Fibroblast of skin of left quadriceps (primary cell): ENCODE measurements around the gene EVA1A.
"Not testable (repeated sequence)": the region's sequence is repeated elsewhere in the genome, so short reads cannot be mapped to it uniquely, and the experiment has no call there.

Experiments
- DNase-seq, 2 experiments: peaks; one replicate each; pipeline ENCODE4 v3.0.0-alpha.2; 2013; ENCODE audit warnings: low read depth in 2 of 2

EVA1A gene

DNA sequence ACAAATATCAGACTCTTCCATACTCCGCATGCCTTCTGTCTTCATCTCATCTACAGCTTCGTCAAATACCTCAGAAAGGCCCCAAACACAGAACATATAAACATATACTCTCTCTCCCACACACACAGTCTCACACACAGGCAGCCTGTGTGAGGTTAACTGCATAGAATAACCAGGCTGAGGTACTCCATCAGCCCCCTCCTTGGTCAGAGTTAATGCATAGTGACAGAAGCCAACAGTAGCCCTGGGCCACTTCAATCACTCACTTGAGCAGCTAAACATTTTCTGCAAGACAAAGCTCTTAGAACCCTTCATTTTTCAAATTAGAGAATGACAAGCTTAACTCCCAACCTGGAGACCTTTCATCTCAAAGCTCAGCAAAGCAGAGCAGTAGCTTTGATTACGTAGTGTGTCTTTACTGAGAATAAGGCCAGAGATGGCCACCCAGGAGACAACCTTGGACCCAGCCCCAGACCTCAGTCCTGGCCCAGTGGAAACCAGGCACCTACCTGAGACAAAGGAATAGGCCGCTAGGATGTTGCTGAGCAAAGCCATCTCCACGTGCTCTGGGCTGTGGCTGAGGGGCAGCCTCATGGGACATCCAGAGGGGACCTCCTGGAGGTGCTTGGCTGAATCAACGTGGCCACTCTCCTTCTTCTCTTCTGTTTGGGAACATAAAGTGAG is 43.0 kb downstream of the EVA1A start:
- no peak for DNase-seq

DNA sequence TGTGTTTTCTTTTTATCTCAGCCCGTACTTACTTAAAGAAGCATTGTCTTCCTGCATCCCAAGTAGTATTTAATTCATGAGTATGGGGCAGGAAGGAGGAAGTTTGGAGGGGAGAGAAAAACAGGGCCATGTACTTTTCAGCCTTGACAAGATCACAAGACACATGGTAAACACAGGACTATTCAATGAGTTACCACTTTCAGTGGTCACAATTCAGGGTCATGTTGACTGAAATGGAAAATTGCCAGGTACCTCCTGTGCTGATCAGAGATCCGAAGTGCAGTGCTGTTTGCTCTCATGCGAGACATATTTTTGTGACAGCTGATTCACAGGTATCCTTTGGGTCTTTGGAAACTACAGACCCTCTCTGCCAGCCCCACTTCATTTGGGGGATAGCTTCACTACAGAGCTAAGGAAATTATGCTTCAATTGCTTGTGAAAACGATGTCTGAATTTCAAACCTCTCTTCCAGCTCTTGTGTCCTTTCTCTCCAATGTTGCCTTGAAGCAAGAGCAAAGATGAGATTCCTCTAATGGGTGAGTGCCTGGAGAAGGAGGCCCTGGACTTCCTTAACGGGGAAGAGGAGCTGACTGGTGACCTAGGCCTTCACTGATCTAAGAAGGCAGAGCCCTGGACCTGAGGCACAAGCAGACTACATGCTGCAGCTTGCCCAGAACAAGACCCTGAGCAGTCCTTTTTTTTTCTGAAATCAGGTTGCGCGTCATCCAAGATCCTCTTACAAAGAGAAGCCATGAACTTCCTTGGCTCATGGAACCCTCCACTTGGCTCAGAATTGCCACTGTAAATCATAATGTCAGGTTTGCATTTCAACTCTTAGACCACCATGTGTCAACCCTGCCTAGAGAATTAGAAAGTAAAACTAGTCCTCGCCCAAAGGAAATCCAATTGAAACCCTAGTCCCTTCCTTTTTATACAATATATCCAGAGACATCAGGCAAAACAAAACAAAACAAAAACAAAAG is 44.1 kb downstream of the EVA1A start:
- no peak for DNase-seq

DNA sequence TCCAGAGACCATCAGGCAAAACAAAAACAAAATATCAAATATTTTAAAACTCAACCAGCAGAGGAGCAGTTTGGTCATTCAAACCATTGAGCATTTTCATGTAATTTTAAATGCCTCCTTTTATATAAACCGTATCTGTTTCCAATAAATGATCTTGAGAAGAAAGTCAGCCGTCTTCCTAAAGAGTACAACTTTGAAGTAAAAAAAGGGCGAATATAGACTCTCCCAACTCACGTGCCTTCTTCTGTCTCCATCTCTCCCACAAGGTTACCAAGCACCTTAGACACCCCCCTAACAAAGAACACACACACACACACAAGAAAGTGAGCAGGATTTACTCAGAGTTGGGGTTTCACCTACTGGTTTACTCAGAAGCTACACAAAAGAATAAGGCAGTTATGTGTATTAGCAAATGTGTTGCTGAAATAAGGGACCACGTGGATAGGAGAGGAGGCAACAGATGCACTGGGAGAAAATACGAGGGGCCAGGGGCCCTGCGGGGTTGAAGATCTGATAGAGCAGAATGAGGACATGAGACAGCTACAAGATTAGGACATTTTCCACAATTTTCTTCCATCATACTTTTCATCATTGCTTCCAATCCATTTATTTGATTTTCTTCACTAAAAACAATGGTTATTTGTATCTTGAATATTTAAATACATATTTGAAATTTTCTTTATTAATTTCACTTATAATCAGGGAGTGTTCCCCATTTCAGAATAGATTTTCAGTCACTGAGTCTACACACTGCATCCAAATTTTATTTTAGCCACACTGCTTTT is 45.0 kb downstream of the EVA1A start:
- DNase-seq = no peak

DNA sequence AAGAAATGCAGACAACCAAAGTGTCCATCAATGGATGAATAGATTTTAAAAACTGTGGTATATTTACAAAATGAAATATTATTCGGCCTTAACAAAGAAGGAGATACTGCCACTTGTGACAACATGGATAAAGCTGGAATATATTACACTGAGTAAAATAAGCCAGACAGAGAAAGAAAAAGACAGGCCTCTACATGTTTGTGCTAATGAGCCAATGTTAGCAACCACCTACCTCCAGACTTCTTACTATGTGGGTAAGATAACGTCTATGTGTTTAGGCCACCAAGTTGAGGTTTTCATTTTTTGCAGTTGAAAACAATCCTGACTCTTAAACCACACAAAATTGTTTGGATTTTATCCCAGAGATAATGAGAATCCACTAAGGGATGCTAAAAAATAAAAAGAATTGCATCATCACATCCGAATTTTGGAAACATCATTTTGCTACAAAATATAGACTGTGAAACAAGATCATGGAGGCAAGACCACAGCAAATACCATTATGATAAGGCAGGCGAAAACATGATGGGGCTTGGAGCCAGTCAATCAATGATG is 47.0 kb downstream of the EVA1A start:
- no peak for DNase-seq

DNA sequence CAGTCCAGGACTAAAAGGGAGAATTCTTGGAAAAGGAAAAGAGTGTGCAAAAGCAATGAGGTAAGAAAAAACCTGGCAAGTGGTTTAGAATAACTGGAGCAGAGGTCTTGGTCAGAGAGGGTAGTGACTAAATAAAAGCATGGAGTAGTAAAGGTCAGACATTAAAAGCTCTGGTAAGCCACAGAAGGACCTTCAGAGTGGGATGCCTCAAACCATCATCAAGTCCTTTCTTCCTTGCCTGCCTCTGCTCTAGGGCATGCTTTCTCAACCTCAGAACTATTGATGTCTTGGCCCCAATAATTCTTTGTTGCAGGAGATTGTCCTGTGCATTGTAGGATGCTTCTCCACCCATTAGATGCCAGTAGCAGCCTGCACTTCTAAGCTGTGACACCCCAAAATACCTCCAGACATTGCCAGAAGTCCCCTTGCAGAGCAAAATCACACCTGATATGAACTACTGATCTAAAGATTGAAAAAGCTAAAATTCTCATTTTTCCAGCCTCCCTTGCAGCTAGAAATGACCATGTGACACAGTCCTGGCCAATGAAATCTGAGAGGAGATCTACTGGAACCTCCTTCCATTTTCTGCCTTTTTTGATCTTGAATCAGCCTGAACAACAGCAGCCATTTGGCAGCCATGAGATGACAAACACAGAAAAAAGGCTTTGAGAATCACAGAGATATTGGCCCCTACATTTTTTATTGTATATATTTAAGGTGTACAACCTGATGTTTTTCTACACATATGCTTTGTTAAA is 48.1 kb downstream of the EVA1A start:
- no peak for DNase-seq

DNA sequence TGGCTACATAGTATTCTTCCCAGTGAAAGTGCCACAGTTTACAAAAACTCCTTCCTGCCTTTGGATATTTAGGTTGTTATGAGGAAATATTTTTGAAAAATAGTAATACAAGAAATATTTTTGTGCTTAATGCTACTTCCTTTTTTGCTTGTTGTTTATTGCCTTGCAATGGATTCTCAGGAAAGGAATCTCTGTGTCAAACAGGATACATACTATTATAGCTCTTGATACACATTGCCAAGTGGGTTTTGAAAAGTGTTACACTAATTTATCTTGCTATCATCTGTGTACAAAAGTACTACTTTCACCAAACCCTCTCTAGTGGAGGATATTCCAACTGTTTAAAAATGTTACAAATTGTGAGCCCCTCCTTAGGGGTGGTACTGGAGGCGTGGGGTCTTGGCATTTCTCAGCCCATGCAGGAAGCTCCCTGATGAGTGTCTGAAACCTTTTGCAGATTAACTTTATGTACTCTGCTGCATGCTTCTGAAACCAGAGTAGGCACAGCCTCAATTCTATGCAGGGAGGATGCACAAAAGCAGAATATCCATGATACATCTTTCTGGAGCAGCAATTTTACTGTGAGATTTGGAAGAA is 54.5 kb downstream of the EVA1A start:
- DNase-seq = no peak

DNA sequence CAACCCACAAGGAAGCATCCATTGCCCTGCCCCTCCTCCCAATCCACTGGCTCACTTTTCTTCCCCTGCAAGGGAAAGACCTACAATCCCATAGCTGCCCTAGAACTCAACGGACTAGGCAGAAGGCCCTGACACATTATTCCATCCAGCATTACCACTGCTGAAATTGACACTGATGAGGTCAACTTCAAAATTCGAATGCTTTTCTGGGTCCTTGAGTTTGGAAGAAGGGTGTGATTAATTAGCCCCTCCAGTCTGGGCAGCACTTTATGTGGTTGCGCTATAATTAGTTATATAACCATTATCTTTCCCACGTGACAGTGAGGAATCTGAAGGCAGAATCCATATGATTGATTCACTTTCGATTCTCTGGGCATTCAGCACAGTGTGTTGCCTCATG is 55.7 kb downstream of the EVA1A start:
- no peak for DNase-seq

DNA sequence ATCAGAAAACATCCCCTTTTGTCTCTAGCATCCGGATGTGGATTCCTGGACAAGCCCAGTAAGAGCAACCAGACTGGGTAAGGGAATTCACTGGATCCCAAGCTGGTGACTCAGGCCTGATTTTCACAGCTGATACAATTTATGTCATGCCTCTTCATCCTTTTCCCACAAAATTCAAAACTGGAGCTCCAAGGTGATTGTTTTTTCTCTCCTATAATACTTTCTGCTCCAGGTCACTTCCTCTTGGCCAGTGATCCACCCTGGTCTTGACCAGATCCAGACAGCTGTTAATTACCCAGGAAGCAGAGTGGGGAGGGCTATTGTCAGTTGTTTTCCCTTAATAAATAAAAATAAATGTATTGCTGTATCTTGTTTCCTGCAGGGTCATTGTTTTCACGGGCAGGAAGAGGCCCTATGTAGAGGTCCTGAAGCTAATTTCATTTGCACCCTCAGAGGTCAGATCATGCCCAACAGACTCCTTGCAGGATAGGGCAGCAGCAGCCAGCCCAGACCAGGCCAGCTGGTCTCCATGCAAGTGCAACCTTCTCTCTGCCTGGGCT is 57.6 kb downstream of the EVA1A start:
- peak; percentile 54 to 55 for DNase-seq

DNA sequence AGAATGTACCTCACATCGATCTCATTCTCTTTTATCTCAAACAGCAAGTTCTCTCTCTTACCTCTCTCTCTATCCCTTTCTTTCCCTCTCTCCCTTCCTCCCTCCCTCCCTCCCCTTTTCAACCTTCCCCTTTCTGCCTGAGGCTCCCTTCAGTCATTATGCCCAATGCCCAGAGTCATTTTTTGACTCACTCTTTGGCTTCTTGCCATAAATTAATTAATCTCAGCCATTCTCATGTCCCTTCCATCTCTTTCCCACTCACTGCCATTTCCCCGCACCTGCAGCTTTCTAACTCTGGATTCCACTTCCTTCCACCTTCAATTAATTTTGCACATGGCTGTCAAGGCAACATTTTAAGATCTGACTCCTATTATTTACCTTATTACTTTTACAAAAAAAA is 60.1 kb downstream of the EVA1A start:
- DNase-seq = no peak

DNA sequence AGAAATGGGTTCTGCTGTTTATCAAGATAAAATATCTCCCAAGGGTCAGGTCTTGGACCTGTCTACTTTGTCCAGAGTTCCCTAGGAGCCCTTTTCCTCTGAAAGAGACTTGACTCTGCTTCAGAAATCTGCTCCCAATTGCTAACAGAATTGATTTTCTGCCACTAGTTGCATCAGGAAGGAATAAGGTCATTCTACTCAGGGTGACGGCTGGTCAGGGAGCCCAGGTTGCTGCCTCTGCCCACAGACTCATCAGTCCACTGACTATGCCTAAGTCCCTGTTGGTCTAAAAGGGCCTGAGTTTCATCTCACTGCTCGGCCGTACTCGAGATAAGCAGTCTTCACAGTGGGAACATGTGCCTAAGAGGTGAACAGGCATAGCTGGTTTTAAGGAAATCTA is 61.2 kb downstream of the EVA1A start:
- DNase-seq = no peak

DNA sequence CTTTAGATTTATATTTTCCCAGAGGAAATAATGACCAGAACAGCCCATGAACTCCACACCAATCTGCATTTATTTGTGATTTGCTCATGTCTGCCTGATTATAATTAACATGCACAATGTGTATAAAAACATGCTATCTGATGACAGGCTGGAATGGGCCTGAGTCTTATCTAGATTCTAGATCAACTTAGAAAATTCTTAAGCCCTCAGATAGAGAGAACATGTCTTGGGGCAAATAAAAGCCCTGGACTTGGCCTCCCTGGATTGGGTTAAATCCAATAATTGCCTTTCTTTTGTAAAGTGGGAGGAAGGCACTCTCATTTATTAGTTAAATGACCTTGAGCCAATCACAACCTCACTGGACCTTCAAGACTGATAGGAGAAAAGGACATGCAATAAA is 61.8 kb downstream of the EVA1A start:
- DNase-seq = no peak

DNA sequence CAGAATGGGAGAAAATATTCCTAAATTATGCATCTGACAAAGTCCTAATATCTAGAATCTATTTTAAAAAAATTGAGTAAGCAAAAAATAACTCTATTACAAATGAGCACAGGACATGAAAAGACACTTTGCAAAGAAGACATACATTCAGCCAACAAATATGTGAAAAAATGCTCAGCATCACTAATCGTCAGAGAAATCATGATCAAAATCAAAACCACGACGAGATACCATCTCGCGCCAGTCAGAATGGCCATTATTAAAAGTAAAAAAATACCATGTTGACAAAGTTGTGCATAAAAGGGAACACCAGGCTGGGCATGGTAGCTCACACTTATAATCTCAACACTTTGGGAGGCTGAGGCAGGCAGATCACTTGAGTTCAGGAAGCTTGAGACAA is 63.5 kb downstream of the EVA1A start:
- no peak for DNase-seq

DNA sequence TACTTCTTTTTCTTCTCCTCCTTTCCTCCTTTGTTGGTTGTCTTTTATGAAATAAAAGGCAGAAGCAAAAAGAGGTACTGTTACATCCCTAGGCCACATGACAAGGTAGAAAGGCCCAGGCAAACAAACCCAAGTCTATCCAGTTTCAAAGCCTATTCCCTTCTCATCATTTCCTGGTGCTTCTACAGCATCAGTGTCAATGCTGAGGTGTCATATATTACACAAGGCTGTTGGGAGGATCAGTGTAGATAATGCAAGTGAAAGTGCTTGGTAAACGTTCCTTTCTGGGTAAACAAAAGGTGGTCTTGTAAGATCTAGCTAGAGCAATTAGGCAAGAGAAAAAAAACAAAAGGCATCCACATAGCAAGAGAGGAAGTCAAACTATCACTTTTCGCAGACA is 64.9 kb downstream of the EVA1A start:
- DNase-seq = no peak

DNA sequence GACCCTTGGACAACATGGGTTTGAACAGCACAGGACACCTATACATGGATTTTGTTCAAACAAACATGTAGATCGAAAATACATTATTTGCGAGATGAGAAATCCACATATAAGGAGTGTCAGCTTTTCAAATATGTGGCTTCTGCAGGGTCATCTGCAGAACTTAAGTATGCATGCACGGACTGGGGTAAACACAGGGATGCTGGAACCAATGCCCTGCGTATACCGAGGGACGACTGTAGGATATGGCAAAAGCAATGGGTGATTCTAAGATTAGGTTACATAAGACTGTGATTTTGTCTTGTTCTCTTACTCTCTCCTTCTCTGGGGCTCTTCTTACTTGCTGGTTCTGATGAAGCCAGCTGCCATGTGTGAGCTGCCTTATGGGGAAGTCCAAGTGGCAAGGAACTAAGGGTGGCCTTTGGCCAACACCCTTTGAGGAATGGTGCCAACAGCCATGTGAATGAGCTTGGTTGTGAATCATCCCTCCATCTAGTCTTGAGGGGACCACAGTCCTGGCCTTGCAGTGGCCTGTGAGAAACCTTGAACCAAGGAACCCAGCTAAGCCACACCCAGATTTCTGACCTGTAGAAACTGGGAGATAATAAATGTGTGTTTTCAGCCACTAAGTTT is 66.5 kb downstream of the EVA1A start:
- no peak for DNase-seq

DNA sequence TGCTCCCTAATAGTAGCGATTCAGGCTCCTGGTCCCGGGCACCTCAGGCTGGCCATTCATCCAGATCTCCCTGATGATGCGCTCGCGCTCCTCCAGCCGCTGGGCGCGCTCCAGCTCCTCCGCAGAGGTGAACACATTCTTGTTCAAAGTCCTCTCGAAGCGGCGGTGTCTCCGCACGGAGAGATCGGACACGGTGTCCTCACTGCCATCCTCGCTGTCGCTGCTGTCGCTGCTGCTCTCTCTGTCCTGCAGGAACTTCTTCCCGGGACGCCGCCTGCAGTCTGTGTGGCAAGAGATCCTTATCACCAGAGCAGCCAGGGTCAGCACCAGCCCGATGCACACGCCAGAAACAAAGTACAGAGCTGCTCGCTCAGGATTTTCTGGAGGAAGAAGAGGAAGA is 67.5 kb downstream of the EVA1A start:
- DNase-seq = no peak

DNA sequence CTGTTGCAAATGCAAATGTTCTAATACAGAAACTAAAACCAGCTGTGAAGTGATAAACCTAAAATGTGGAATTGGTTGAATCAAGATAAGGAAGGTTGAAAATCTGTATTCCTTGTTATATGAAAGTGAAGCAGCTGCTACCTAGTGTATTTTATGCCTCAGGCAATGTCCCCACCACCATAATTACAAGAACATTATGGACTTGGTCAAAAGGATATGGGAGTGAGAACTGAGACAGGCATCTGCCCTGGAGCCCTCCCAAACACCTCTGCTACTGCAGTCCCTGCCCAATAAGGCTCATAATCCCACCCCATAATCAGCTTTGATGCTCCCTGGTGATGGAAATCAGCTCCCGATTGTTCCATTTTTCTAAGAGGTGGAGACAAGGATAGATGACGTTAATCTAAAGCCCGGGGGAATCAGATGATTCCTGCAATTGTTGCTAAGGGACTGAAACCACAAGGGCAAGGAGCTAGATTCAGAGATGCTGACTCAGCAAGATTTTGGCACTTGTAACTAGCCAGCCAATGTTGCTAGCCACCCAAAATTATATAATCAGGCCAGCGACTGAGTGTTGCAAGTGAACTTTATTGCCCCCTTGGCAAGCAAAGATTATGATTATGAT is 69.5 kb downstream of the EVA1A start:
- no peak for DNase-seq

DNA sequence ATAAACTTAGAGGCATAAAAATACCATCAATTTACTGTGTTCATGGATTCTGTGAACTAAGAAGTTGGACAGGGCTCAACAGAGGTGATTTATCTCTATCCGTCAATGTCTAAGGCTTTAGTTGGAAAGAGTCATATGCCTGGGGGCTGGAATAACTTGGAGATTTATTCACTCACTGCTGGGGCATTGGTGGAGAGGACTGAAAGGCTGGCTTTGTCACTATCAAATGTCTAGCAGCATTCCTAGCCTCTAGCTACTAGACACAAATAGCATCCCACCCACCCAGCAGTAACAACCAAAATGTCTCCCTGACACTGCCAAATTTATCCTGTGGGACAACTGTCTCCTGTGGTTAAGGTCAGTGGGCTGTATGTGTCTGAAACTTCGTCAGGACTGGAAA is 71.0 kb downstream of the EVA1A start:
- no peak for DNase-seq

DNA sequence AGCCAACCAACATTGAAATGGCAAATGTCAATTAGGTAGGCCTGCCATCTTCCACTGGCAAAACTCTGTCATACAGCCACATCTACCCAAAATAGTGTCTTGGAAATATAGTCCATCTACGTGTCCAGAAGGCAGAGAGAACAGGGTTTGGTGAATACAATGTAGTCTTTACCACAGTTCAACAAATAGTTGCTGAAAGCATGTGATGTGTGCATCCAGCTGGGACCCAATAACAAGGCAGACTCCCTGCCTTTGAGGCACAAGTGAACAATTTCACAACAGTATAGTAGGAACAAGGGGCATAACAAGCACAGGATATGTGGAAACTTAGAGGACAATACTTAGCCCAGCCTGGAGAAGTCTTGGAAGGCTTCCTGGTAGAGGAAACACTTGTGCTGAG is 72.6 kb downstream of the EVA1A start:
- DNase-seq = no peak

DNA sequence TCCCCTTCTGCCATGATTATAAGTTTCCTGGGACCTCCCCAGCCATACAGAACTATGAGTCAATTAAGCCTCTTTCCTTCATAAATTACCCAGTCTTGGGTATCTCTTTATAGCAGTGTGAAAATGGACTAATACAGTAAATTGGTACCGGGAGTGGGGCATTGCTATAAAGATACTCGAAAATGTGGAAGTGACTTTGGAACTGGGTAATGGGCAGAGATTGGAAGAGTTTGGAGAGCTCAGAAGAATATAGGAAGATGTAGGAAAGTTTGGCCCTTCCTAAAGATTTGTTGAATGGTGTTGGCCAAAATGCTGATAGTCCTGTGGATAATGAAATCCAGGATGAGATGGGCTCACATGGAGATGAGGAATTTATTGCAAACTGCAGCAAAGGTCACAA is 74.0 kb downstream of the EVA1A start:
- not testable (repeated sequence) for DNase-seq

DNA sequence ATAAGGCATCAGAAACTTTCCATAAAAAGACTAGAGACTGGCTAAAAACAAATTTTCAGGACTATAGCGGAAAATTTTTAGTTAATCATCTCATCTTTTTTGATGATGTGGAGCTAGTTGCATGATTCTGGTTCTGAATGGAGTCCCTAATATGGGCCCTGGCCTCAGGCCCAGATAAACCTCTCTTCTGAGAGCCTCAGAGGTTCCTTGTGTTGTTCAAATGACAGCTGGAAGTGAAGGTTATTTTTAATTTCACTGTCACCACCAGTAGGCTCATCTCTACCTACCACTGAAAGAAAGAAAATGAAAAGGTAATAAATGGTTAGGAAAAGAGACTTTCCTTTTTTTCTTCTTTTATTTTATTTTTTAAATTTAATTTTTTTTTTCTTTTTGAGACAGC is 75.9 kb downstream of the EVA1A start:
- no peak for DNase-seq
